WTC11 (cell line): Measurements from ENCODE around the gene TPP1.

Experiments used
- AFF4 ChIP-seq: sonication (generic); formaldehyde crosslinking; IDR thresholded peaks from 2 replicates; pipeline ENCODE4 v1.8.1; 2023; ENCODE audit warnings: mild to moderate bottlenecking, missing genetic modification reagents, borderline replicate concordance
- CTCF ChIP-seq: fragments of 200-600 bp; IDR thresholded peaks from 2 replicates; pipeline ENCODE4 v1.8.0; 2022; ENCODE audit warnings: antibody characterized with exemption
- USF2 ChIP-seq: sonication (generic); formaldehyde crosslinking; IDR thresholded peaks from 2 replicates; pipeline ENCODE4 v1.8.1; 2023; ENCODE audit warnings: mild to moderate bottlenecking, missing genetic modification reagents, moderate library complexity
- ZNF396 ChIP-seq: fragments of 250-450 bp; sonication (Bioruptor Pico); IDR thresholded peaks from 2 replicates; pipeline ENCODE4 v1.8.0; 2021; ENCODE audit warnings: mild to moderate bottlenecking, moderate library complexity, borderline replicate concordance

GRCh38 chr11:6656584-6656915 lies 37.3 kb upstream of the TPP1 start:
- TF ChIP-seq CTCF = no peak
- TF ChIP-seq AFF4 = no peak
- TF ChIP-seq USF2 (CRISPR knock-in tag) = no peak
- no peak for TF ChIP-seq ZNF396
